Fibroblast of pulmonary artery (primary cell): Measurements from ENCODE around the gene SLC35F3.

Experiments
- DNase-seq: peaks from one replicate; pipeline ENCODE4 v3.0.0-alpha.2; 2010; ENCODE audit warnings: low read depth
- H3K4me3 ChIP-seq: replicated peaks from 2 replicates; pipeline ENCODE4 v1.5.1; 2011; ENCODE audit warnings: low read depth, mild to moderate bottlenecking, control low read depth, low read length, moderate library complexity
- TF ChIP-seq, protein P1 (sequence below): IDR thresholded peaks from 2 replicates; pipeline ENCODE4 v1.5.1; 2011; ENCODE audit warnings: mild to moderate bottlenecking, control low read depth, low read length, inconsistent platforms; ENCODE audit errors: missing control alignments

The SLC35F3 gene

DNA sequence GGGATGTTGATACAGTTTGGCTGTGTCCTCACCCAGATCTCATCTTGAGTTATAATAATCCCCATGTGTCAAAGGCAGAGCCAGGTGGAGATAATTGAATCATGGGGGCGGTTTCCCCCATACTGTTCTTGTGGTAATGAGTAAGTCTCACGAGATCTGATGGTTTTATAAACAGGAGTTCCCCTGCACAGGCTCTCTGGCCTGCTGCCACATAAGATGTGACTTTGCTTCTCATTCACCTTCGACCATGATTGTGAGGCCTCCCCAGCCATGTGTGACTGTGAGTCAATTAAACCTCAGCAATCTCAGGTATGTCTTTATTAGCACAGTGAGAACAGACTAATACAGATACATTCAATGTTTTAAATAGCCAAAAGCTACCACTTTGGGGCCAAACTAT lies 41.1 kb downstream of the SLC35F3 start:
- TF ChIP-seq, protein P1, sequence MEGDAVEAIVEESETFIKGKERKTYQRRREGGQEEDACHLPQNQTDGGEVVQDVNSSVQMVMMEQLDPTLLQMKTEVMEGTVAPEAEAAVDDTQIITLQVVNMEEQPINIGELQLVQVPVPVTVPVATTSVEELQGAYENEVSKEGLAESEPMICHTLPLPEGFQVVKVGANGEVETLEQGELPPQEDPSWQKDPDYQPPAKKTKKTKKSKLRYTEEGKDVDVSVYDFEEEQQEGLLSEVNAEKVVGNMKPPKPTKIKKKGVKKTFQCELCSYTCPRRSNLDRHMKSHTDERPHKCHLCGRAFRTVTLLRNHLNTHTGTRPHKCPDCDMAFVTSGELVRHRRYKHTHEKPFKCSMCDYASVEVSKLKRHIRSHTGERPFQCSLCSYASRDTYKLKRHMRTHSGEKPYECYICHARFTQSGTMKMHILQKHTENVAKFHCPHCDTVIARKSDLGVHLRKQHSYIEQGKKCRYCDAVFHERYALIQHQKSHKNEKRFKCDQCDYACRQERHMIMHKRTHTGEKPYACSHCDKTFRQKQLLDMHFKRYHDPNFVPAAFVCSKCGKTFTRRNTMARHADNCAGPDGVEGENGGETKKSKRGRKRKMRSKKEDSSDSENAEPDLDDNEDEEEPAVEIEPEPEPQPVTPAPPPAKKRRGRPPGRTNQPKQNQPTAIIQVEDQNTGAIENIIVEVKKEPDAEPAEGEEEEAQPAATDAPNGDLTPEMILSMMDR: no peak
- no peak for DNase-seq
- H3K4me3 ChIP-seq: no peak overlapping the region

DNA sequence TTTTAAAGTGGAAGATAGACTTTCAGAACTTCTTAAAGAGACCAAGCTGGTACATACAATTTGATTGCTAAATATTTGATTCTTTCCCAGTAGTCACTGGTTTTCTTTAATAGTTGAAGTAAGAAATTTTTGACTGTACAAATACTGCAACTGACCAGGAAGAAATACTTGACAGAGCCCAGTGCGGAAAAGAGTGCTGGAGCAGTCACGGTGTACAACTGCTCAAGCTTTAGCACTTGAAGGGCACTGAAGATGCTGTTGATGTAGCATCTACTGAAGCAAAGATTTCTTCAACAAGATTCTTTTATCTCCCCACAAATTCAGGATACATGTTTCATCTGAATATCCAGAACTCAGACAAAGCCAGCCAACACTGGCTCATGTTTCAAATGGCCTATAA lies 41.5 kb downstream of the SLC35F3 start:
- no peak overlapping the region for H3K4me3 ChIP-seq
- no peak for DNase-seq
- TF ChIP-seq, protein P1: no peak

DNA sequence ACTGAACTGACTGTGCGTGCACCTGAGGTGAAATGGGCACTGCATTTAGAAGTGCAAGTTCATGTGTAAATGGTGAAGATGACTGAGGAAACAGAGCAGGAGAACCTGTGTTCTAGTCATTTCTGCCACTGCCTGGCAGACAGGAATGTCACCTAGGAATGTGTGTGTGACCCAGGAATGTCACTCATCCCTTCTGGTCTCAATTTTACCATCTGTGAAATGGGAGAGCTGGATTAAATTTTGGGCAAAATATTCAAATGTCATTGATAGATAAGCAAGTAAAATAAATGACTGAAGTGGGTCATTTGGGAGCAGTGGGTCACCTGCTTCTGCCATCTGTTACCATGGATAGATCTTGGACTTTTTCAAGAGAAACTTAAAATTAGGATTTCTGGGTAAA lies 42.2 kb downstream of the SLC35F3 start:
- DNase-seq: no peak
- TF ChIP-seq, protein P1: no peak
- no peak overlapping the region for H3K4me3 ChIP-seq

DNA sequence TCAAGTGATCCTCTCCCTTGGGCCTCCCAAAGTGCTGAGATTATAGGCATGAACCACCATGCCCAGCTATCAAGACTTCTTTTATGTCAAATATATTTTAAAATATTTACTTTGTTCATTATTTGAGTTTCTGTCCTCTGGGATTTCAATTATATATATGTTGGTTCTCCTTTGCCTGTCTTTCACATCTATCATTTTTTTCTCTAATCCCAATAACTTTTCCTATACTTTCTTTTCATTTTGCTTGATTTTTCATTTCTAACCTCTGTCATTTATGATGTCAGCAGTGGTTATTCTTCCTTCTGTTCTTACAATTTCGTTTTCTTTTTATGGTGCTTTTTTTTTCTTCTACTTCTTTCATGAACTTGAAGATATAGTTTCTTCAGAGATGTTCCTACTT lies 47.3 kb downstream of the SLC35F3 start:
- no peak for DNase-seq
- no peak overlapping the region for H3K4me3 ChIP-seq
- TF ChIP-seq, protein P1: no peak

DNA sequence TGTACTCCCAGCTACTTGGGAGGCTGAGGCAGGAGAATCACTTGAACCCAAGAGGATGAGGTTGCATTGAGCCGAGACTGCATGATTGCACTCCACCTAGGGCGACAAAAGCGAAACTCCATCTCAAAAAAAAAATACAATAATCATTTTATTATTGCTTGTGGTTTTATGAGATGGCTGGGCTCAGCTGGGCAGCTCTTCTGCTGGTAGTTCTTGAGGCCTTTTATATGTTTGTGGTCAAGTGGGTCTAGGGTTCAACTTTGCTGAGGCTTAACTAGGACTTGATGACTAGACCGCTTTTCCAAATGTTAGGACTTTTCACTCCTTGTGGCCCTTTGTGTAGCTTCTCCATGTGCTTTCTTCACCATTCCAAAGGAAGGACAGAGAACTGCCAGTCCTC lies 53.2 kb downstream of the SLC35F3 start:
- no peak for DNase-seq
- no peak overlapping the region for H3K4me3 ChIP-seq
- TF ChIP-seq, protein P1: no peak

DNA sequence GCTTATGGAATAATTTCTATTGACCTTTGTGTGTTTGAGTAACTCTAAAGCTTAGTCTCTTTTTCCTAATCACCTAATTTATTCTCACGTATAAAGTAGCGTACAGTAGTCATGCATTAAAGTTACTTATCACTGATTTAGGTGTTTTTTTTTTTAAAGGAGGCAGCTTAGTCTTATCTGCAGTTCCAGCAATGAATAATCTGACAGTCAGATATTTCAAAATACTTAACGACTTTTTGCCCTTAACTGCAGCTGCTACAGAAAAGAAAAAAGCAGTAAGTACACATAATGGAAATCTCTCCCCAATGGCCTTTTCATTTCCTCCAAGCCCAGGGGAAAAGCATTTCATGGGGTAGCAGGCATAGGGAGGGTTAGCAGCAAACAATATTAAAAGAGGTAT lies 54.6 kb downstream of the SLC35F3 start:
- H3K4me3 ChIP-seq: no peak overlapping the region
- no peak for DNase-seq
- TF ChIP-seq, protein P1: no peak

DNA sequence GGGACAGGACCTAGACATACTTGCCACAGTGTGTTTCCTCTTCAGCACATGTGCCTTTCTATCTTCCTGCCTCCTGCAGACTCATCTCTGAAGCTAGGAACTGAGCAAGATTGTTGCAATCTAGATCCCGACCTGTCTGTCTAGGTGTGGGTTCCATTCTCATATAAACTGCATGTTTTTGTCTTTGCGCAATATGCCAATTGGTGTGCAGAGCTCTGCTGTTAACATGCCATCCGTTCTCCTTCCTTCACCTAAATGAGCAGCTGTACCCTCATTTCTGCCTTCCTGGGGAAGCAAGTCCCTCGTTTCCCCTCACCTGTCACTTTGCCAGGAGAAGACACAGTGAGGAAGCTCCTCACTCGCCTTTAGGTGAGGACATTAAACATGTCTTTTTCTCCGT lies 55.5 kb downstream of the SLC35F3 start:
- DNase-seq: no peak
- TF ChIP-seq, protein P1: no peak

More for the DNA sequence above, 55.5 kb downstream of the SLC35F3 start:
- no peak overlapping the region for H3K4me3 ChIP-seq
